Measurements from ENCODE around the gene LEFTY1. TPM values are rescaled to one million over a fixed set of nuclear protein-coding genes. Genes with fewer than 3 reads are reported as not detected.

The LEFTY1 gene
- total and polyA plus RNA-seq, 9 of the 15 experiments (the other 6 are each of a cell fraction or from before 2014, with no cell fraction given): 0.07 to 0.24 (median 0.17) TPM; not detected in 5

GRCh38 chr1:225931270-225932136, 42.6 kb upstream of the LEFTY1 start (continued):
- no peak for TF ChIP-seq SRSF7 (optimal IDR thresholded peaks at IDR 0.05; ENCODE audit: low read depth, low read length)
- TF ChIP-seq THAP12 (CRISPR knock-in tag; IDR thresholded peaks at IDR 0.05): no peak
- TF ChIP-seq CREM (IDR thresholded peaks at IDR 0.05; ENCODE audit: low read depth): peak; percentile 33; the same call in 1 of the 2 replicates
- no peak for TF ChIP-seq IRF1 (CRISPR knock-in tag; IDR thresholded peaks at IDR 0.05; ENCODE audit: borderline replicate concordance)
- no peak for TF ChIP-seq NELFE (IDR thresholded peaks at IDR 0.05; ENCODE audit: insufficient read depth, insufficient read length)
- TF ChIP-seq CGGBP1 (CRISPR knock-in tag; IDR thresholded peaks at IDR 0.05): no peak
- no peak for TF ChIP-seq BRCA1 (IDR thresholded peaks at IDR 0.05)
- no peak for TF ChIP-seq BRCA1 (CRISPR knock-in tag; IDR thresholded peaks at IDR 0.05)
- TF ChIP-seq MCM5 (IDR thresholded peaks at IDR 0.05; ENCODE audit: low read depth): no peak
- no peak for TF ChIP-seq THRA (IDR thresholded peaks at IDR 0.05)
- TF ChIP-seq MCM3 (IDR thresholded peaks at IDR 0.05): no peak
- TF ChIP-seq TARDBP (IDR thresholded peaks at IDR 0.05): no peak
- TF ChIP-seq DDX20 (tag; IDR thresholded peaks at IDR 0.05; ENCODE audit: low read depth): no peak
- TF ChIP-seq TFAM (CRISPR knock-in tag; conservative IDR thresholded peaks at IDR 0.05): no peak
- TF ChIP-seq ESRRB (CRISPR knock-in tag; IDR thresholded peaks at IDR 0.05; ENCODE audit: borderline replicate concordance): no peak
- TF ChIP-seq GTF3C2 (IDR thresholded peaks at IDR 0.05; ENCODE audit: borderline replicate concordance, extremely low read depth, insufficient read length): no peak
- TF ChIP-seq KLF16 (IDR thresholded peaks at IDR 0.05): peak; percentile 67
- TF ChIP-seq ZNF274 (IDR thresholded peaks at IDR 0.05; ENCODE audit: borderline replicate concordance, low read depth, low read length): no peak
- no peak for TF ChIP-seq HMGXB4 (CRISPR knock-in tag; IDR thresholded peaks at IDR 0.05)

All from K562 (cell line).